GM12892 (cell line): Measurements from ENCODE around the gene SHANK2.
"Not testable (repeated sequence)": the region's sequence is repeated elsewhere in the genome, so short reads cannot be mapped to it uniquely, and the experiment has no call there.

ENCODE experiments used
- POLR2A ChIP-seq: IDR thresholded peaks from 2 replicates; pipeline ENCODE4 v1.6.1; 2011; ENCODE audit warnings: low read depth, low read length, control low read depth
- POLR2AphosphoS5 ChIP-seq: IDR thresholded peaks from 2 replicates; pipeline ENCODE4 v1.6.1; 2011; ENCODE audit warnings: low read depth, low read length, control low read depth
- TAF1 ChIP-seq: IDR thresholded peaks from 2 replicates; pipeline ENCODE4 v1.6.1; 2011; ENCODE audit warnings: low read depth, mild to moderate bottlenecking, control low read depth, low read length, borderline replicate concordance

- not testable (repeated sequence) for TF ChIP-seq POLR2A, TAF1, POLR2AphosphoS5
These were observed 18.2 kb downstream of the SHANK2 start for GRCh38 chr11:71233896-71234852.
